Astrocyte of the spinal cord (primary cell): ENCODE data around the gene DMBX1.

Source experiments
- DNase-seq: peaks from one replicate; pipeline ENCODE4 v3.0.0; 2011; ENCODE audit warnings: low read depth, low spot score
- H3K4me3 ChIP-seq: 2 replicates; pipeline ENCODE4 v1.5.1; 2011; ENCODE audit warnings: low read depth, mild to moderate bottlenecking, low read length, moderate library complexity
- in situ Hi-C: cut with HindIII; loops from 2 replicates; pipeline ENCODE4 v1.10.0; 2017; ENCODE audit warnings: low sequenced_read_pairs
- TF ChIP-seq, protein P1 (sequence below): IDR thresholded peaks from 2 replicates; pipeline ENCODE4 v1.5.1; 2012; ENCODE audit warnings: low read depth, mild to moderate bottlenecking, low read length, inconsistent platforms

The DMBX1 gene

DNA sequence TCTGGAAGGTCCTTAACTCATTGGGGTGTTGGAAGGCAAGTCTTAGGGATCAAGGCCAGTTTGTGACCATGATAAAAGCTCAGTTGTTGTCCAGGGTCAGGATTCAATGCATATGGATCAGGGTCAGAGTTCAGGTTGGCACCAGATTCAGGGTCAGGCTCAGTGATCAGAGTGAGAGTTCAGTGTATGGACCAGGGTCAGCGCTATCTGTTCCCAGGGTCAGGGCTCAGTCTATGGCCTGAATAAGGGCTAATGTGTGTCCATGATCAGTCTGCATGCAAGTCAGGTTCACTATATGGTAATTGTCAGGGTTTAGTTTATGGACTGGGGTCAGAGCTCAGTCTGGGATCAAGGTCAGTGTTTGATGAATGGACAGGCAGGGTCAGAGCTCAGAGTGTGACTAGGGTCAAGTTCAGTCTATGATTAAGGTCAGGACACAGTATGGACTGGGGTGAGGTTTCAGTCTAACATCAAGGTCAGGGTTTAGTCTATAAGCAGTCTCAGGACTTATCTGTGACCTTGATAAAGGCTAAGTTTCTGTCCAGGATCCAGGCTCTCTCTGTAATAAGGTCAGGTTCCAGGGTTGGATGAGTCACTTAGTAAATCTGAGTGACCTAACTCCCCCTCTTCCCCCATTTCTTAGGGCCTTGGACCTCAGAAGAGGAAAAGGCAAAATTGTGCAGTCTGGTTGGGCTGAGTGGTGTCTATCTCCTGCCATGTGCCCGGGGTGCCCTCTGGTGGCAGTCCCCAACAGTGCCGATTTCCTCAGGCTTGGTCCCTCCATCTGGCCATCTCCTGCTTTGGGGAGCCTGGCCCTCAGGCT, 38.0 kb downstream of the DMBX1 start:
- H3K4me3 ChIP-seq: no peak overlapping the region
- DNase-seq: peak; percentile 64
- in situ Hi-C loops: no loop called here
- TF ChIP-seq, protein P1, sequence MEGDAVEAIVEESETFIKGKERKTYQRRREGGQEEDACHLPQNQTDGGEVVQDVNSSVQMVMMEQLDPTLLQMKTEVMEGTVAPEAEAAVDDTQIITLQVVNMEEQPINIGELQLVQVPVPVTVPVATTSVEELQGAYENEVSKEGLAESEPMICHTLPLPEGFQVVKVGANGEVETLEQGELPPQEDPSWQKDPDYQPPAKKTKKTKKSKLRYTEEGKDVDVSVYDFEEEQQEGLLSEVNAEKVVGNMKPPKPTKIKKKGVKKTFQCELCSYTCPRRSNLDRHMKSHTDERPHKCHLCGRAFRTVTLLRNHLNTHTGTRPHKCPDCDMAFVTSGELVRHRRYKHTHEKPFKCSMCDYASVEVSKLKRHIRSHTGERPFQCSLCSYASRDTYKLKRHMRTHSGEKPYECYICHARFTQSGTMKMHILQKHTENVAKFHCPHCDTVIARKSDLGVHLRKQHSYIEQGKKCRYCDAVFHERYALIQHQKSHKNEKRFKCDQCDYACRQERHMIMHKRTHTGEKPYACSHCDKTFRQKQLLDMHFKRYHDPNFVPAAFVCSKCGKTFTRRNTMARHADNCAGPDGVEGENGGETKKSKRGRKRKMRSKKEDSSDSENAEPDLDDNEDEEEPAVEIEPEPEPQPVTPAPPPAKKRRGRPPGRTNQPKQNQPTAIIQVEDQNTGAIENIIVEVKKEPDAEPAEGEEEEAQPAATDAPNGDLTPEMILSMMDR: peak; percentile 98

DNA sequence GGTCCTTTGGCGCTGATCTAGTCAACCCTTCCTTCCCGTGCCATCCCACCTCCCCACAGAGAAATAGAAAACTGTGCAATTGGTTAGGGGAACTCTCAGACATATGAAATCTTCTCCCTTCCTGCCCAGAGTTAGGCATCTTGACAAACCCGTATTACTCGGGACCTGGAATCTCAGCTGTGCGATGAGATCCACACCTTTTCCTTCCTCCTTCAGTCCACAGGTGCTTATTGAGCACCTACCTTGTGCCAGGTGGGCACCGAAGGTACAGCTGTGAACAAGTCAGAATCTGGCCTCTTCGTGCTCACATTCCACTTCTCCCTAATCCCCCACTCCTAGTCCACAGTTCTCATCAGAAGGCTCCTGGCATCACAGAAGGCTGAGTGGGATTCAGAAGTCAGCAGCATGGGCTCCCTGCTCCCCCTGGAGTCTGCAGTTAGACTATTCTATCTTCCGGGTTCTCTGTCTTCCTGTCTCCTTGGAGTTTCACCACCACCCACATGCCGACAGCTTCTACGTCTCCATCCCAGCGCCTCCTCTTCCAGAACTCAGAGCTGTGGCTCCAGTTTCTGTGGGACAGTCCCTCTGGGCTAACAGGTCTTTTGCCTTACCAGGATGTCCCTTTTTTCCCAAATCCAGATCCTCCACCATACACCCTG, 38.8 kb downstream of the DMBX1 start:
- TF ChIP-seq, protein P1: peak; percentile 26
- in situ Hi-C loops: no loop called here

DNA sequence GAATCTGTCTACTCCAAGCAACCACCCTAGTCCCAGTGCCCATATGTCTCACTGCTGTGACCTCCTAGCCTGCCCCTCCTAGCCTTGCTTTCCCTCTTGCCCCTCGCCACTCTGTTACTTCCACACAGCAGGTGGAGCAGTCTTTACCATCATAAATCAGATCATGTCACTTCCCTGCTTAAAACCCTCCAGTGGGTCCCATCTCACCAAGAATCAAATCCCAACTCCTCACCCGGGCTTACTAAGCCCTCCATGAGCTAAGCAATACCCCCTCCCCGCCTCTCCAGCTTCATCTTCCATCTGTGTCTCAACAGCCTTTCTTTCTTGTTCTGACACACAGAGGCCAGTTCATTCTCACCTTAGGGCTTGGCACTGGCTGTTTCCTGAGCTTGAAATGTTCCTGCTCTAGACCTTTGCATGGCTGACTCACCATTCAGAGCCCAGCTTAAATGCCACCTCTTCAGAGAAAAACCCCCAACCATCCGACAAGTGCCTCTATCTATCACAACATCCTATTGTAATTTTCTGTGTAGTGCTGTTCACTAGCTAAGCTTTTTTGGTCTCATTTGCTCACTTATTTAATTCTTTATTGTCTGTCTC, 39.5 kb downstream of the DMBX1 start:
- no peak for DNase-seq

More for the DNA sequence above, 38.8 kb downstream of the DMBX1 start:
- H3K4me3 ChIP-seq: no peak overlapping the region
- no peak for DNase-seq

DNA sequence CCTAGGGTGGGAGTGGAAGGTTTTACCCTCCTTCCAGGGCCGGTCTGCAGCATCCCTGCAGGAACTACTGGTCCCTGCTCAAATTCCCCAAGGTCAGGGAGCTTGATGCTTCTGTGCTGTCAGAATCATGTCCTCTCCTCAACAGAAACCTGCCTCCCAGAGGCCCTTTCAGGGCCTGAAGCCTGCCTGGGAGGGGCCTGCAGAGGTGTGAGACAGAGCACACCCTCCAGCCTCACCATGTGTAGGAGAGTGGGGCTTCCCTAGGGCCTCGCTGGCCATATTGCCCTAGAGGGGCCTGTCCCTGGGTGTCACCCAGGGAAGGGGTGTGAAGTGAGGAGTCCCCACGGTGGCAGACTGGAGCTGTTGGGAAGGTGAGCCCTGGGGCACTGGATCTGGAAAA, 40.7 kb downstream of the DMBX1 start:
- H3K4me3 ChIP-seq: no peak overlapping the region
- TF ChIP-seq, protein P1: no peak
- no peak for DNase-seq
- in situ Hi-C loops: no loop called here

More for the DNA sequence above, 39.5 kb downstream of the DMBX1 start:
- no peak overlapping the region for H3K4me3 ChIP-seq
- TF ChIP-seq, protein P1: no peak
- in situ Hi-C loops: no loop called here

DNA sequence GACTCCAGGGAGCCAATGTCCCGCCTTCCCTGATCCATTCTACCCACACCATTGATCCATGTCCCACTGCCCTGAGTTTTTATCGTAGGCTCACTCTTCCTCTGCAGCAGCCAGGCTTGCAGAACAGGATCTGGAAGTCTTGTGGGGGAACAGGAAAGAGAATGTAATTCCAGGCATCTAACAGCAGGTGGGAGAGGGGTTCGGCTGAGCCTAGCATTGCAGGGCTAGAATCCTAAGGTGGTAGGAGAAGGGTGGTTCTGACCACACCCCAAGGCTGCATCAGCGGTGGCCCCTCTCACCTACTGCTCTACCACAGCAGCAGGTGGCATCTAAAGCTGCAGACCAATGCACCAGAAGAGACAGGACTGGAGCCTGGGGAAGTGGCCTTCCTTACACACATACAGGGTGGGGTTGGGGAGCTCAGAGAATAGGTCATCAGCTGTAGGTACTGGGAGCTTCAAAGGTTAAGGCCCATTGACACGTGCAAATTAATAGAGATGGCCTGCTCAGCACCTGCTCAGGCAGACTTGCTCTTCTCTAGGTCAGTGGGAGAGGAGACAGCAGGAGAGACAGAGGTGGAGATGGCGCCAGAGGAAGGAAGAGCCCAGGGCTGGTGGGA, 41.3 kb downstream of the DMBX1 start:
- no peak for DNase-seq
- H3K4me3 ChIP-seq: no peak overlapping the region
- TF ChIP-seq, protein P1: no peak
- in situ Hi-C loops: no loop called here

DNA sequence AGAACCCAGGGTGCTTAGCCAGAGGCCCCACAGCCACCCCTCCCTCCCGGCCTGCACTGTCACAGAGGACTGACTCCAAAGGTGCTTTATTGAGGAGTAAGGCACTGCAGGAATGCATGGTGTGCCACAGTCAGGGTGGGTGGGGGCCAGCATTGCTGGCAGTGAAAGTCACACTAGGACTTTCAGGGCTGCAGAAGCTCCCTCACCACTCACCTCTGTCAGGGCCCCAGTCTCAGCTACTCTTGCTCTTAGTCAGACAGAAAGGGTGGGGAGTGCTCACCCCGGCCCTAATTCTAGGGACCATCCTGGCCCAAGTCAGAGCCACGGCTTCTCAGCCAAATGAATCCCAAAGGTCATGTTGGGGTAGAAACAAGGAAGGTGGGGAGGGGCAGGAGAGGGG, 42.5 kb downstream of the DMBX1 start:
- no peak for DNase-seq
- no peak overlapping the region for H3K4me3 ChIP-seq
- in situ Hi-C loops: no loop called here
- TF ChIP-seq, protein P1: no peak
